Femur (tissue), 1 donor: ENCODE data around the gene CDC26.
"Not testable (repeated sequence)": the region's sequence is repeated elsewhere in the genome, so short reads cannot be mapped to it uniquely, and the experiment has no call there.

Experiments used
- DNase-seq: peaks from one replicate; pipeline ENCODE4 v3.0.0-alpha.2; 2017

The CDC26 gene

DNA sequence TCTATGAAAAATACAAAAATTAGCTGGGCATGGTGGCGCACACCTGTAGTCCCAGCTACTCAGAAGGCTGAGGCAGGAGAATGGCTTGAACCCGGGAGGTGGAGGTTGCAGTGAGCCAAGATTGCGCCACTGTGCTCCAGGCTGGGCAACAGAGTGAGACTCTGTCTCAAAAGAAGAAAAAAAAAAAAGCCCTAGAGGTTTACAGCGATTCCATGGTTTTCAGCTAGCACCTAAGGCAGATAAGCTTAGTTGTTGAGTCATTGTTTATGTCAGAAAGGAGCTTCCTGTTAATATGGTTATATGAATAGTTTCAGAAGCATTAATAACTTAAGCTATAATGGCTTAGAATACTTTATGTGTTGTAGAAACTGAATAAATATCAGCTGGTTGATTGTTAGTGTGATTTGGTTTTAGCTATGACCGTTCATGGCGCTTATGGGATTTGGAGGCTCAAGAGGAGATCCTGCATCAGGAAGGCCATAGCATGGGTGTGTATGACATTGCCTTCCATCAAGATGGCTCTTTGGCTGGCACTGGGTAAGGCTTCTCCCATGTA lies 14.8 kb upstream of the CDC26 start:
- DNase-seq = no peak

DNA sequence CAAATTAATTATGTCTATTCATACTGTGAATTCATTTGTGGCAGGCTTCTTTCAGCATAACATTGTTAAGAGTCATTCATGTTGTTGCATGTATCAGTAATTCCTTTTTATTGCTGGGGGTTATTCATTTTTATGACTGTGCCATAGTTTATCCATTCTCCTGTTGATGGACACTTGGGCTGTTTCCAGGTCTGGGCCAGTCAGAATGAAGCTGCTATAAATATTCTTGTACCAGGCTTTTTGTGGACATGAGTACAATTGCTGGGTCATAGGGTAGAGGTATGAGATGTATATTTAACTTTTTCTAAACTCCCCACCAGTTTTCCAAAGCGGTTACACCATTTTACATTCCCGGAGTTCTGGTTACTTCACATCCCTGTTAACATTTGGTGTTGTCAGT lies 13.7 kb upstream of the CDC26 start:
- no peak for DNase-seq

DNA sequence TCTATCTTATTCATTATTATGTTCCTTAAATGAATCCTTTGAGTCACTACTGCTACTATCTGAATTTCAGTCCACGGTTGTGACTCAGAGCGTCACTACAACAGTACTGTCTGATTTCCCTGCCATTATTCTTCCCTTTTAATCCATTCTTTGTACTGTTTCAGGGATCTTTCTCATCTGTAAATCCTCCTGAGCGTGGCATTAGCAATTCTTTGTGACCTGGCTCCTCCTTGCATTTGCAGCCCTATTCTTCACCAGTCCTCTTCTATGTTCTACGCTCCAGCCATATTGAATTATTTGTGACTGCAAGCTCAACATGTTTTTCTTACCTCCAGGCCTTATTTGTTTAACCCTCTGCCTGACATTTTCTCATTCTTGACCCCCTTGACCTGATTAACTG lies 6.0 kb upstream of the CDC26 start:
- DNase-seq = no peak

DNA sequence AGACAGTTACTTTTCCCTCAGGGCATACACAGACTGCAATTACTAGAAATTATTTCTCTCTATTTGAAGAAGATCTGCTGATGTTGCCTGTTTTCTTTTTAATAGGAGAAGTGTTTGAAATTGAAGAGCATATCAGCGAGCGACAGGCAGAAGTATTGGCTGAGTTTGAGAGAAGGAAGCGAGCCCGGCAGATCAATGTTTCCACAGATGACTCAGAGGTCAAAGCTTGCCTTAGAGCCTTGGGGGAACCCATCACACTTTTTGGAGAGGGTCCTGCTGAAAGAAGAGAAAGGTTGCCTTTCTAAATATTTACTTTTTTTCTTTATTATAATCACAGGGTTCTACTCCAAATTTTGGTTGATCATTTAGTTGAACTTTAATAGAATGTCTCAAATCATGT lies 3.5 kb upstream of the CDC26 start:
- no peak for DNase-seq

DNA sequence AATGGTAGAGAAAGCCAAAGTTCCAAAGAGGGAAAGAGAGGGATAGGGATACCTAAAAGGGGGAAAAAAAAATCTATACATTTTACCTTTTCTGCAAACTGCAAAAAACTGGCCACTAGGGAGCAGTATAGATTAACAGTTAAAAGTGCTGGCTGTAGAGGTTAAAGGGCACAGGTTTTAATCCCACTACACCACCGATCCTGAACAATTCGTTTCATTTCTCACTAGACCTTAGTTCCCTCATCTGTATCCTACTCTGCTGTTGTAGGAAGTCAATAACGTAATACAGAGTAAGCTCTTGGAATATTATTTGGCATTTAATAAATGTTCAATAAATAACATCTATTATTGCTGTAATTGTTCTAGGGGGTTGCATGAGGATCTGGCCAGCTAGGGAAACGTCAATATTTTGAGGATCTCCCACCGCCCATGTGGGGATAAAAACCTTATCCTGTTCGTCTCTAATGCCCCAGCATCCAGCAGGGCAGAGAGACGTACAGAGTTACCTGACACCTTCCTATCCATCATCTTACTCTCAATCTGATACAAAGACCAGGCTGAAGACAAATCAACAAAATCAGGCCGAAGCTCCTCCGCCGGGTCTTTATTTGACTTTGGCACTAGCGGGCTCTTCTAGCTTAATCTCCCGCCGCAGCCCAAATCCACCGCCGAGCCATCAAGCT lies 757 bp downstream of the CDC26 start:
- DNase-seq = no peak

DNA sequence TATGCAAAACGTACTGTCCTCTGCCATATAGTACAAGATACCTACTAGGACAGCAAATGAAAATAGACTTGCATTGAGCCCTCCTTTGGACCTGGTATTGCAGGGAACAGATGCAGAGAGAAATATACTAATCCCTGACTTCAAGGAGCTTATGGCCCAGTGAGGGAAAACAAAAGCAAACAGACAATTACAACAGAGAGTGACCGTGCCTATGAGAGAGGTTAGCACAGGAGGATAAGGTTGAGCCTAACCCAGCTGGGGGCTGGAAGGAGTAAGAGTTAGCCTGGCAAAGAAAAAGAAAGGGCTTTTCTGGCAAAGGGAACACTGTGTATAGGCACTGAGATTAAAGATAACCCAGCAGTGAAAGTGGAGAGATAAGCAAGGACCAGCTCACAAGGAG lies 5.5 kb downstream of the CDC26 start:
- DNase-seq = no peak

DNA sequence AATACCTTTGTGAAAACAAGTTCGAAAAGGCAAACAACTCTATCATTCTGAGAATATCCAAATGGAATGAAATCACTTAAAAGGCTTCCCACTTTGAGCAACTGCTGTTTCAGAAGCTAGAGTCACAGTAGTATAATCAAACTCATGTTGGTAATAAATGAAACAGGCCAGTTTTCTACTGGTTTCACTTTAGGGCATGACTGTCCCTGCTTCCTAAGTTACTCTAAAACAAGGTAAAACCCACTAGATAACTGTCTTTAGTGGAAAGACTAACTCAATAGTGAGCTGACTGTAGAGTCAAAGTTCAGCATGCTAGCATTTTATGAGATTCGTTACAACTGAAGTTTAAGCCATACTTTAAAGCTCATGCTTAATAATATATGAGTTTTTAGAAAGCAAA lies 6.0 kb downstream of the CDC26 start:
- DNase-seq = no peak

DNA sequence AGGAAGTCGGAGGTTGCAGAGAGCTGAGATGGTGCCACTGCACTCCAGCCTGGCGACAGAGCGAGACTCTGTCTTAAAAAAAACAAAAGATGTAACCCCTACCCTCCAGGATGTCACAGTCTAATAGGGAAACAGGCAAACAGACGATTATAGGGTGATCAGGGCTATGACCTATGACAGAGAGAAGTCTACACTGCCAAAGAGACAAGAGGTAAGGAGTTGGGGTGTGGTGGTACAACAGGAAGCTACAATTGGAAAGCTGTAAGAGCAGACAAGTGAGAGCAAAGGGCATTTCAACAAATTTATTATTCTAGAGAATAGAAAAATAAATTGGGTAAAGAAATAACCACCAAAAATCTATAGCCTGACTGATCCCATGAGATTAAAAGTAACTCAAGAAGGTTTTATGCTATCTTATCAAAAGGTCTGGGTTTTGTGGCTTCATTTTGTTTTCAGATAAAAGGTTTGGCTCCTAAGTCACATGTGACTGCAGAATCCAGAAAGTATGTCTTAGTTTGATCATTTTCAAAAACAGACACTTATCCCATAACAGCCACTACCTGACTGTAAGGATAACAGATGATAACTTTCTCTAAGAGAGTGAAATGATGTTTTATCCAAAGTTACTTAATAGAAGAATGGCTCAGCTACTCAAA lies 7.3 kb downstream of the CDC26 start:
- DNase-seq = no peak

DNA sequence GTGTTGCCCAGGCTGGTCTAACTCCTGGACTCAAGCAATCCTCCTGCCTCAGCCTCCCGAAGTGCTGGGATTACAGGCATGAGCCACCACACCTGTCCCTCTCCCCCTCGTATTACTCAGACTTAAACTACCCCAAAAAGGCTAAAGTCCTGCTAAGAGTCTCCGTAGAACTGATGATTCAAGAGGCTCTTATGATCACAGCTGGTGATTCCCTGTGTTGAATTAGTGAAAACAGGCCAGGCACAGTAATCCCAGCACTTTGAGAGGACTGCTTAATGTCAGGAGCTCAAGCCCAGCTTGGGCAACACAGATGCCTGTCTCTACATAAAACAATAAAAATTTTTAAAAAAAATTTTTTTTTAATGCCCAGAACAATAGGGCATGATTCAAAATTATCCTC lies 9.2 kb downstream of the CDC26 start:
- DNase-seq = no peak

DNA sequence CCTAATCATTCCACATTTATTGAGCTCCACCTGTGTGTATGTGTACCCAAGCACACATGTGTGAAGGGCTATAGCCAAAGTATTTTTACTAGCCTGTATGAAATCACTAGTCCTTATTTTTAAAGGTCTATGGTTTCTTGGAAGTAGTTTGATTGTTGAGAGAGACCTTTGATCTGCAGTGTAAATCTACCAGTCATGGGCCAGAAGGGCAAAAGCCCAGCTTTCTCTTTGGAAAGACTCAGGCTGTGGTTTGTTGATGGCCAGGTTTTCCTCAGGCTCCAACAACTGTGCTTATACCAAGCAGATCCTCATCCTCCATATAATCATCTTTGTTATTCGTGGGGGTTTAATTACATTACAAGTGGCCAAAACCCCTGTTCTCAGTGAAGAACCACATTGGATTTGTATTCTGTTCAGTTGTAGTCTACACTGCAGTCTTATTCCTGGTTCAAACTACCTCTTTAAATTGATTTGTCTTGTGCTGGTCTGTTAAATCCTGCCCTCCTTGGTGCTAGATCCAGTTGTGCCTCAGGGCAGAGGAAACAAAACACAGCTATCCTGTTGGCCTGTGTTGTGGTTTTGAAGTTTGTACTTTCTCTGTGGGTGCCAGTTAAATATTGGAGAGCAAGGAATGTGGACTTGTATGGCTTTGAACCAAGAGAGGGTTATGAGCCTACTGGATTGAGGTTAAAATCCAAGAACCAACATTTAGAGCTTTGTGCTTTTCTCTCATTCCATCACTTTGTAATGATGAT lies 13.3 kb downstream of the CDC26 start:
- no peak for DNase-seq

DNA sequence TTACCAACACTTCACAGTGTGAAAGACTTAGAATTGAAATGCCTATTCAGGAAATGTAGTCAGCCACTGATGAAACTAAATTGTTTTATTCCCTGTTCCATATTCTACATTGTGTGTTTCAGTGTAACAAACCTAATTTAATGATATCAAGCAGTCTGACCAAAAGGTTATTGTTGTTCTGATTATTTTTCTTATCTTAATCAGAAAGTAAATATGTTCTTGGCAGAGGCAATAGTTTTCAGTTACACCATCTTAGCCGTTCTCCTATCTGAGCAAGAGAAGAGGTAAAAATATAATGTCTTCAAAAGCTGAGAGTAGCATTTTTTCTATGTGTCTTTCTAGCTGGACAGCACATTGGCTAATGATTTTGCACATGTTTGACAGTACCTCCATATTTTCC lies 17.1 kb downstream of the CDC26 start:
- no peak for DNase-seq

DNA sequence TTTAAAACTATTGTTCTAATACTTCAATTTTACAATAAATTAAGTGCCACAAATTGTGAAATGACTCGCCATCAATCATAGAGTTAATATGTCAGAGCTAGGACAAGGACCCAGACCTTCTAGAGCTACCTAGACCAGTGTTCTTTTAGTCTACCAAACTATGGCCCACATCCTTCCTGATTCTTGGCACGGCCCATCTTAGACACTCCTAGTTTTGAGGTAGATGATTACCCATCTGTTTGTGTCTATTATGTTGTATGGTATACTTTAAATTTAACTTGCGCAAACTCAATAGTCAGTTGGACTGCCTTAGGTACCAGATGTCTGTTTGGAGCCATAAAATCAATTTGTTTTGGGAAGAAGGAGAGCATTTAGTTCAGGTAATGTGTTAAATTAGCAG lies 17.5 kb downstream of the CDC26 start:
- no peak for DNase-seq

DNA sequence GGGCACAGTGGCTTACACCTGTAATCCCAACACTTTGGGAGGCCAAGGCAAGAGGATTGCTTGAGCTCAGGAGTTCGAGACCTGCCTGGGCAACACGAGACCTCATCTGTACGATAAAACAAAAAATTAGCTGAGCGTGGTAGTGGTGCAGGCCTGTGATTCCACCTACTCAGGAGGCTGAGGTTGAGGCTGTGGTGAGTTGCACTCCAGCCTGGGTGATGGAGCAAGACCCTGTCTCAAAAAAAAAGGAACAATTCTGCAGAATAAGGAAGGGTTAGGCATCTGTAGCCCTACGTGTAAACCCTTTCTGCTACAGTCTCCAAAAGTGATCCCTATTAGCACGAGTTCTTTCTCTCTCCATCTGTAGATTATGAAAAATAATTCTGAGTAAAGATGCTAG lies 19.9 kb downstream of the CDC26 start:
- DNase-seq = no peak

DNA sequence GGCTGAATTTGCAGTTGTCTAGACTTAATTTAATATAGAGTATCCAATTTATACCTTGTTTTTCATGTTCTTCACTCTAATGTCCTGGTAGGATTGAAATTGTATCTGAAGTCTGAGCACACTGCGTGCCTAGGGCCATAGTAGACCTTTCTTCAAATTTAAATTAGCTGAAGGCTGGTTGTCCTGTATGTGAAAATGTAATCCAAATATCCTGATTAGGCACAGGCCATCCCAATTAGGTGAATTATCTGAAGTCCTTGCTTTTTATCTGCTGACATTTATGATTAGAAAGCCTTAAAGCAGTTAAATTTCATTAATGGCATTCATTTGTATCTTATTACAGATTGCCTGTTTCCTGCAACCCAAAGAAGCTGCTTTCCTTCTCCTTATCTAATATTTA lies 20.4 kb downstream of the CDC26 start:
- DNase-seq = no peak

DNA sequence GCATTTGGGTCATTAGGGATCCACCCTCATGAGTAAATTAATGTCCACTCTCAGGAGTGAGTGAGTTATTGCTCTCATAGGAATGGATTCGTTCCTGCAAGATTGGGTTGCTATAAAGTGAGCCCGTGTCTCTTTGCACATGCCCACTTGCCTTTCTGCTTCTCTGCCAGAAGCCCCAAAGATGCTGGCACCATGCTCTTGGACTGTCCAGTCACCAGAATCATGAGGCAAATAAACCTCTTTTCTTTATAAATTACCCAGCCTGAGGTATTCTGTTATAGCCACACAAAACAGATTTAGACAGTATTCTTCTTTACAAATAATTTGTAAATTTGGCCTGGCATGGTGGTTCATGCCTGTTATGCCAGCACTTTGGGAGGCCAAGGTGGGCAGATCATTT lies 24.6 kb downstream of the CDC26 start:
- no peak for DNase-seq

DNA sequence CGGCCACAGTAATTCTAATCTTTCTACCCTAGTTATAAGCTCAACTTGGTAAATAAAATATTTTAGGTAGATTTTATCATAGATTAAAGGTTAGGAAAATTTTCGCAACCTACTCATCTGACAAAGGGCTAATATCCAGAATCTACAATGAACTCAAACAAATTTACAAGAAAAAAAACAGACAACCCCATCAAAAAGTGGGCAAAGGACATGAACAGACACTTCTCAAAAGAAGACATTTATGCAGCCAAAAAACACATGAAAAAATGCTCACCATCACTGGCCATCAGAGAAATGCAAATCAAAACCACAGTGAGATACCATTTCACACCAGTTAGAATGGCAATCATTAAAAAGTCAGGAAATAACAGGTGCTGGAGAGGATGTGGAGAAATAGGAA lies 25.7 kb downstream of the CDC26 start:
- DNase-seq = not testable (repeated sequence)

DNA sequence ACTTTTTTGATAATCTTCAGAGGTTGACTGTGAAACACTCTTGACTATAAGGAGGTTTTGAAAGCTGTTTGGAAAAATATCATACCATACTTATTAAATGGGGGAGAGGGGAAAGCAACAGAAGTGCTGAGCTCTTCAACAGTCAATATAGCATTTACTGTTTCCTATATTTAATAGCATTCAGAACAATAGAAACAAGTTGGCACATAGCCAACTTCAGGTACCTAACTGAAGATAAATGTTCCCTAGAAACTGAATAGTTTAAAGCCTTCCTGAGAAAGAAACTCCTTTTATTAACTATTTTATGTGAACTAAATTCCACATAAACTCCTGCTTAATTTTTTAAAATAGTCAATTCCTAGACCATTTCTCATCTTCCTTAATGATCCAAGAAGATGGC lies 27.7 kb downstream of the CDC26 start:
- no peak for DNase-seq

DNA sequence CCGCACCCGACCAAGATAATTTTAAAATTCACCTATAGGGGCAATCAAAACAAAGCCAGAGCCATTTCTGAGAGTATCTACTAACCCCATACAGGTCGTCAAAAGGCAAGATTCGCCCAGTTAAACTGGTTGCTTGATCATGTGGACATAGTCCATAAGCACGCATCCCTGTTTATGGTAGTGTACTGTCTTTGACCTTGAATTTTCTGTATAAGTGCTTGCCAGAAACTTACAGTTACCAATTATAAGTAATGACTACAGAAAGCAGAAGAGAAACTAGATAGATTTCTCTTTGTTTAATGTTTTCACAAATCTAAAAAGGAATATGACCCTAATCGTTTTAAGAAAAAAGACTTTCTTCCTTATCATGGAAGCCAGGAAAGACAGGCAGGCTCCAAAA lies 28.4 kb downstream of the CDC26 start:
- no peak for DNase-seq

DNA sequence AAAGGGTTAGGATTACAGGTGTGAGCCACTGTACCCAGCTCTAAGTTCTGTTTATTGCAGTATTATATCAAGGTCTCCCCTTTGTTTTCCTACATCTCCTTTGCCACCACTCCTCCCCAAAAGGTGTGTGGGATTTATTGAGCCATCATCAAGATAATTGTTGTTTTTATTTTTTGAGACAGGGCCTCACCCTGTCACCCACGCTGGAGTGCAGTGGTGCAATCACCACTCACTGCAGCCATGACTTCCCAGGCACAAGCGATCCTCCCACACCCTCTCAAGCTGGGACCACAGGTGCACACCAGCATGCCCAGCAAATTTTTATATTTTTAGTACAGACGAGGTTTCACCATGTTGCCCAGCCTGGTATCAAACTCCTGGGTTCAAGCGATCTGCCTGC lies 29.5 kb downstream of the CDC26 start:
- no peak for DNase-seq

DNA sequence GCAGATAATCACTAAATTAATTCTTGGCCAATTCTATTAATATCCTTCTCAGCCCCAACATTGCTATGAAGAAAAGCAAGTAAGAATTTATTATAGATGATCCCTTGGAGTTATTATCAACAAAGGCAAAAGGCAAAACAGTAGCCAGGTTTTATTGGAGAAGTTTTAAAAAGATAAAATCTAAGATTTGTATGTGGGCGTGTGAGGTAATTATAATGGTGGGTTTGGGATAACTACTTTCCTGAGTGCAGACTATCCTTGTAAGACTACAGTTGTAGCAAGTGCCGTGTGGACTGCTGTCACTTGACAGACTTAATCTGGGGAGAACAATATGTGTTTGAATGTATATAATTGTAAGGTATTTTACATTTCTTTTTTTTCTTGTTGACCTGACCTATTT lies 30.8 kb downstream of the CDC26 start:
- DNase-seq = no peak

DNA sequence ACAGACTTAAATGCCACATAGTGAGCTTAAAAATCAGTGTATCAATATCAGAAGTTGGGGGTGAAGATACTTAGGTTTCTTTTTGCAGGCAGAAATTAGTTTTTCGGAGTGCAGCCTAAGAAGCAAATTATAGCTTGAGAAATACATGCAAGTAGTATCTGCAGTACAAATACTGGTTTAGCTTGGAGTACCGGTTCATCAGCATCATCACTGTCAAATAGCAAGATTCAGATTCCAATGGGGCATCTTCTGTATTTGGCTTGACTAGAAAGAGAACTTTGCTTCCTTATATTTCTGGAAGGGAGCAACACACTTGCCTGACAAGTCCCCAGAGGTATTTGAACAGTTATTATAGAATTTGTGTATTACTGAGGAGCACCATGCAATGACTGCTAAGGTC lies 34.2 kb downstream of the CDC26 start:
- no peak for DNase-seq

DNA sequence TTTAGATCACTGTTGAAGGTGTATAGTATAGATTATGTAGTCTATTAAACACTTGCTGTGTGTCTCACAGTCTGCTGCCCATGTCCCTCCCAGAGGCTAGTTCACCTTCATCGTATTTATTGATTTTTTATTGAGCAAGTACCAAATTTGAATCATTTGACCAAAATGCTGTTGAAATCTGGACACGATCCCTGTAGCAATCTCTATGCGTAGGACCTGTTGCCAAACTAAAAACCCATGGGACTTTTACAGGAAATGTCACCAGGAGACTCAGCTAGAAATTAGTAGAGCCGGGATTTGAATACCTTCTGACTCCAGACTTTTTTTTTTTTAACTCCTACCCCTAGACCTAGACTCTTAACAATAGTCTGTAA lies 36.5 kb downstream of the CDC26 start:
- DNase-seq = no peak

DNA sequence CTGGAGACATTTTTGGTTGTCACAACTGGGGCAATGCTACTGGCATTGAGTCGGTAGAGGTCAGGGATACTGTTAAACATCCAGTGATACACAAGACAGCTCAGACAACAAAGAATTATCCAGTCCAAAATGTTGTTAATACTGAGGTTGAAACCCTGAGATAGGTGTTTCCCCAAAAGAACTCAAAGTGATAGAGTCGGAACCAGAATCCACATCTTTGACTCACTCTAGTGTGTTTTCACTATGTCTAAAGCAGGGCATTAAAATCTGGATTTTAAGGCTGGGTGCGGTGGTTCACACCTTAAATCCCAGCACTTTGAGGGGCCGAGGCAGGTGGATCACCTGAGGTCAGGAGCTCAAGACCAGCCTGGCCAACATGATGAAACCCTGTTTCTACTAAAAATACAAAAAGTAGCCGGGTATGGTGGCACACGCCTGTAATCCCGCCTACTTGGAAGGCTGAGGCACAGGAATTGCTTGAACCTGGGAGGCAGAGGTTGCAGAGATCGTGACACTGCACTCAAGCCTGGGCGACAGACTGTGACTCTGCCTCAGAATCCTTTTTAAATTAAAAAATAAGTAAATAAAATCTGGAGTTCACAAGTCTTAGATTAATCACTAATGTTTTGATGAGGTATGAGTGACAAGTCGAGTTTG lies 37.0 kb downstream of the CDC26 start:
- DNase-seq = no peak

DNA sequence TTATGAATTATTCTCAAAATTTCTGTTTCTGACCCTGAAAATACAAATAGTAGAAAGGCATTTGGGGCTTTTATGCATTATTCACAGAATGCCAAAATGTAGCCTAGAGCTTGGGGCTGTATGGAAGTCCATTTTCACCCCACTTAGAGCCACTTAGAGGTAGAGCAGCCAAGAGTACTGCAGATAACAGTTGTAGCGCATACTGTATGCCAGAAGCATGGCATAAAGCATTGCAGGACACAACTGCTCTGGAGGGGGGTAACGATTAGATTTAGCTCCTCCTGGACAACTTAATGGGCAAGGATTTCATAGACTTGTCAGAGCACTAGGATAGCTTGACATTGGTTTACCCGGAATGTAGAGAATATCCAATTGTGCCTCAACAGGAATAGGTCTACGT lies 38.3 kb downstream of the CDC26 start:
- no peak for DNase-seq
